ENCODE data around the gene MED27. TPM values are rescaled to one million over a fixed set of nuclear protein-coding genes. Genes with fewer than 3 reads are reported as not detected.
A peak's percentile ranks its signal among the peaks of the same experiment; 100 is the strongest.

Gene MED27
- polyA plus RNA-seq, 4 donors, result 10.8 to 17.8 (median 11.0) TPM

DNA sequence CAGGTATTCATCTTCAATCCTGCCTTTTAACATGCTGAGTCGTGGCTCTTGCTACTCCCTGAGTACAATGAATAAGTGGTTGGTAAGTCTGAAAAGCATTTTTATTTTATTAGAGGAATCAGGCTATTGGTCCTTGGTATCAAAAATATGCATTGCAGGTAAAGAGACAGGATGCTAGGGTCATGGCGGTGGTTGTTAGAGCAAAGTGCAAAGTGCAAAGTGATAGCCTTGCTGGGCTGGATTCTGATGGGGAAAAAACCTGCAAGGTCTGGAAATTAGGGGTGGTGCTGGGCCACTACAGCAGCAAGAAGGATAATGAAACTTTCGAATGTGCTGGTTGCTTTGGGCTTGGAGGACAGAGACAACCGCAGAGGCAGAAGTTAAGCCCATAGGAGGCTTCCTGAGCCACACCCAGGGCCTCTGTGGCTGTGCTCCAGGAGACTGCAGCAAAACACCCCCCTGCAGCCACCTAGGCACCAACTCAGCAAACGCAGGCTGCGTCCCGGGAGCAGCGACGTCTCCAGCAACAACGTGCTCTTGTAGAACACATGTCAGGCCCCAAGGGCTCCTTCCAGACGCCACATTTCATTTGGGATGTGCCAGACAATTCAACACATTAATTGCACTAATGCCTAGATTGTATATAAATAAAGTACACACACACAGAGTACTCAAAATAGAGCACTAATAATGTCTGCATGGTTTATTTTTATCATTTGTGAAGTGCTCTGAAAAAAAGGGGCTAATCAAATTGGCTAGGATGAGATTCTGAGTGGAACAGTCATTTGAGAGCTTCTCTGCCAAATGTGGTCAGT, 190.0 kb downstream of the MED27 start:
- H3K36me3 ChIP-seq (ENCODE audit: control insufficient read depth in 3 of 3, insufficient read depth in 2 of 3, low read depth in 1 of 3, low read length in 3 of 3), result peaks cover 0 to 13% (median 0%) of the 10 kb centered on the region in 3 donors
- no peaks in the 10 kb centered on the region for H3K9me3 ChIP-seq (ENCODE audit: control insufficient read depth in 2 of 2, insufficient read depth in 1 of 2, low read depth in 1 of 2, low read length in 1 of 2)
- peak overlapping the region in 1 of 3 donors; percentile 10 for H3K27ac ChIP-seq (ENCODE audit: low read depth in 1 of 3, low read length in 2 of 3)
- no peaks in the 10 kb centered on the region for H3K27me3 ChIP-seq (ENCODE audit: control insufficient read depth in 3 of 3, insufficient read depth in 3 of 3, low read length in 3 of 3)
- DNase-seq (peak; percentile 13 to 21), FAIRE-seq (no peak)
- 64 to 75% (median 65%) methylated on average over 11 of the region's 11 CpGs for WGBS, 3 donors
- H3K4me3 ChIP-seq (ENCODE audit: low read depth in 1 of 3, low read length in 3 of 3), result no peak overlapping the region
- peaks cover 0 to 2% (median 0%) of the 10 kb centered on the region in 3 donors for H3K4me1 ChIP-seq (ENCODE audit: control insufficient read depth in 3 of 3, insufficient read depth in 2 of 3, low read depth in 1 of 3, low read length in 2 of 3)

DNA sequence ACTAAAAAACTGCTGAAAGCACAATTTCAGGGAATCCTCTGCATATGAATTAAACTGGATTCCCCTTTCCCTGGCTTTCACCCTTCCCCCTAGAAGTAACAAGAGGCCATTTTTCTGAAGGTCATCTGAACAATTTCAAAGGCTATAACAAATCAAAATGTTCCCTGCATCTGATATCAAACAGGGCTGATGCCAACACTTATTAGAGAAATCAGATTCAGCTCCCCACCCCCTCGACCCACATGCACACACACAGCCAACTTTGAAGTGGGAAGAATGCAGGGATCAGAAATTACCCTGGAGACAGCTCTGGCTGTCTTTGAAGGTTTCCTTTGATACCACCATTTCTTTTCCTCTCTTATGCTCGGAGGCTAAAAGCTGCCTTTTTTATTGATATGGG, 190.7 kb downstream of the MED27 start:
- peaks cover 0 to 2% (median 0%) of the 10 kb centered on the region in 3 donors for H3K4me1 ChIP-seq (ENCODE audit: control insufficient read depth in 3 of 3, insufficient read depth in 2 of 3, low read depth in 1 of 3, low read length in 2 of 3)
- H3K27me3 ChIP-seq (ENCODE audit: control insufficient read depth in 3 of 3, insufficient read depth in 3 of 3, low read length in 3 of 3), result no peaks in the 10 kb centered on the region
- H3K36me3 ChIP-seq (ENCODE audit: control insufficient read depth in 3 of 3, insufficient read depth in 2 of 3, low read depth in 1 of 3, low read length in 3 of 3), result peaks cover 0 to 13% (median 0%) of the 10 kb centered on the region in 3 donors
- no peak for FAIRE-seq
- no peak overlapping the region for H3K27ac ChIP-seq (ENCODE audit: low read depth in 1 of 3, low read length in 2 of 3)
- H3K9me3 ChIP-seq (ENCODE audit: control insufficient read depth in 2 of 2, insufficient read depth in 1 of 2, low read depth in 1 of 2, low read length in 1 of 2), result no peaks in the 10 kb centered on the region
- no peak for DNase-seq
- WGBS, 3 donors, result 81 to 87% (median 85%) methylated on average over 2 of the region's 2 CpGs
- H3K4me3 ChIP-seq (ENCODE audit: low read depth in 1 of 3, low read length in 3 of 3), result no peak overlapping the region

DNA sequence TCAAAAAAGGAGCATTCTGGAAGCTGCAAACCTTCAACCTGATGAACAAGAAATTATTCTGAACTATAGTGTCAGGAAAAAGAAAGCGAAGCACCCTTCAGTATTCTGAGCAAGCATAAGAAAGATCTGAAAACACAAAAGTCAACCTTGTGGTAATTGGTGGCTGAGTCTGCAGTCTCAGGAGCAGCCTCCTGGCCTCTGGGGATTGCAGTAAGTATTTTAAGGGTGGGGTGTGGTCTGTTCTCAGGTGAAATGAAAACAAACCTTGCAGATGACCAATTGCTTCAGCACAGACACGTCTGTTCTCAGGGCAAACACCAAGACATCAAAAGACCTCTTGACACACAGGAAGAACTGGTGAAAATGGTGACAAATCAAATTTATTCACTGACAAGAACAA, 192.0 kb downstream of the MED27 start:
- Histone ChIP-seq H3K9me3 (ENCODE audit: control insufficient read depth in 2 of 2, insufficient read depth in 1 of 2, low read depth in 1 of 2, low read length in 1 of 2) (no peaks in the 10 kb centered on the region), H3K36me3 (ENCODE audit: control insufficient read depth in 3 of 3, insufficient read depth in 2 of 3, low read depth in 1 of 3, low read length in 3 of 3) (peaks cover 0 to 14% (median 0%) of the 10 kb centered on the region in 3 donors), H3K4me3 (ENCODE audit: low read depth in 1 of 3, low read length in 3 of 3) (no peak overlapping the region), H3K27me3 (ENCODE audit: control insufficient read depth in 3 of 3, insufficient read depth in 3 of 3, low read length in 3 of 3) (no peaks in the 10 kb centered on the region), H3K4me1 (ENCODE audit: control insufficient read depth in 3 of 3, insufficient read depth in 2 of 3, low read depth in 1 of 3, low read length in 2 of 3) (peaks cover 0 to 2% (median 0%) of the 10 kb centered on the region in 3 donors), H3K27ac (ENCODE audit: low read depth in 1 of 3, low read length in 2 of 3) (no peak overlapping the region)
- DNase-seq, result no peak
- no peak for FAIRE-seq
- 85 to 87% (median 86%) methylated on average over 2 of the region's 2 CpGs for WGBS, 3 donors

DNA sequence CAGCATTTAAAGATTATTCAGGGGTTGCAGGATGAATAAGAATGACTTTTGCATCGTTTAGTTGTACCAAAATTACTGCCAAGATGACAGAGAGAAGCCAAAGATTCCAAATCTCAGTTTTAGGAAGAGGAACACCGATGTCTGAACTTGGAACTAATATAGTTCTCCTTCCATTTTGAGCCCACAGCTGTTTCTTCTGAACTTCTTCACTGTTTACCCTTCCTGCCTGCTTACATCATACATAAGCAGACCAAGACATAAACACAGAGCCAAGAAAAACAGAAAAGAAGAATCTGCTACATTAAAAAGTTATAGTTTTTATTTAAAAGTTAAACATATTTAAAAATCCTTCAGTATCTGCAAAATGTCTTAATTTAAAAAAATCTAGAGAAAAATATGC, 192.8 kb downstream of the MED27 start:
- Histone ChIP-seq H3K27ac (ENCODE audit: low read depth in 1 of 3, low read length in 2 of 3) (no peak overlapping the region), H3K27me3 (ENCODE audit: control insufficient read depth in 3 of 3, insufficient read depth in 3 of 3, low read length in 3 of 3) (no peaks in the 10 kb centered on the region), H3K4me1 (ENCODE audit: control insufficient read depth in 3 of 3, insufficient read depth in 2 of 3, low read depth in 1 of 3, low read length in 2 of 3) (peaks cover 0 to 2% (median 0%) of the 10 kb centered on the region in 3 donors), H3K36me3 (ENCODE audit: control insufficient read depth in 3 of 3, insufficient read depth in 2 of 3, low read depth in 1 of 3, low read length in 3 of 3) (peaks cover 0 to 16% (median 0%) of the 10 kb centered on the region in 3 donors), H3K4me3 (ENCODE audit: low read depth in 1 of 3, low read length in 3 of 3) (no peak overlapping the region), H3K9me3 (ENCODE audit: control insufficient read depth in 2 of 2, insufficient read depth in 1 of 2, low read depth in 1 of 2, low read length in 1 of 2) (no peaks in the 10 kb centered on the region)
- FAIRE-seq (no peak), DNase-seq (no peak)
- 53 to 96% (median 85%) methylated on average over 2 of the region's 2 CpGs for WGBS, 3 donors

DNA sequence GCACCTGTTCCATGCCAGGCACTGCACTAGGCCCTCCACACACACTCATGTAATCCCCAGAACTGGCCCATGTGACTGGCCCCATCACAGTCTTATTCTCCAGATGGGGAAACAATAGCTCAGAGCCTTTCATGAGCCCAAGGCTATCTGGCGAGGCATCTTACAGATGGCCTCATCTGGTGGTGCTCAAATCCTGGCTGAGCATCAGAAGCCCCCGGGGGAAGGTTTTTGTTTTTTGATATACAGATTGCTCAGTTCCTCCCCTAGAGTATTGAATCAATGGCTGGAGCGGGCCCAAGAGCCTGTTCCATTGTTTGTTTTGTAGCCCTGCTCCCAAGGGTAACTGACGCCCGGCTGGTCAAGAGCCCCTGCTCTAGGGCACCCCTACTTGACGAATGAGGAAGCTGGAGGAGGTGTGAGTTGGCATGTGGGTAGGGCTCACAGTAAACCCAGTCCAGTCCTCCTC, 194.5 kb downstream of the MED27 start:
- DNase-seq (no peak), FAIRE-seq (no peak)
- H3K9me3 ChIP-seq (ENCODE audit: control insufficient read depth in 2 of 2, insufficient read depth in 1 of 2, low read depth in 1 of 2, low read length in 1 of 2), result no peaks in the 10 kb centered on the region

DNA sequence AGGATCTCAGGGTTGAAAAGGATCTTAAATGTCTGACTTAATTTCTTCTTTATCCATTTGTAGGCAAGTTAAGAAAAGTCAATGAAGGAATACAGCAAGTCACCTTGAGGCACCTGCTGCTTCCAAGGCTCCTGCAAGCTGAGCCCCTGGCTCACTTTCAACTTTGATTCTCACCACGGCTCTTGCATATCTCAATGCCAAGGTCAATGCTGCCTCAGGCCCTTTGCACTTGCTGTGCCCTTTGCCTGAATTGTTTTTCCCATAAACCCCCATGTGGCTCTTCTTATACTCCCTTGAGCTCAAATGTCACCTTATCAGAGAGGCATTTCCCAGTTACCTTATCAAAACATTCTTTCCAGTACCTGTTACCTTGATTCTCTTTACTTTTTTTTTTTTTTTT, 195.4 kb downstream of the MED27 start:
- no peak overlapping the region for H3K27ac ChIP-seq (ENCODE audit: low read depth in 1 of 3, low read length in 2 of 3)
- H3K4me3 ChIP-seq (ENCODE audit: low read depth in 1 of 3, low read length in 3 of 3), result no peak overlapping the region
- H3K4me1 ChIP-seq (ENCODE audit: control insufficient read depth in 3 of 3, insufficient read depth in 2 of 3, low read depth in 1 of 3, low read length in 2 of 3), result peaks cover 0 to 2% (median 0%) of the 10 kb centered on the region in 3 donors
- 48 to 75% (median 54%) methylated on average over 1 of the region's 1 CpG for WGBS, 3 donors
- H3K36me3 ChIP-seq (ENCODE audit: control insufficient read depth in 3 of 3, insufficient read depth in 2 of 3, low read depth in 1 of 3, low read length in 3 of 3), result peaks cover 0 to 14% (median 0%) of the 10 kb centered on the region in 3 donors
- no peaks in the 10 kb centered on the region for H3K9me3 ChIP-seq (ENCODE audit: control insufficient read depth in 2 of 2, insufficient read depth in 1 of 2, low read depth in 1 of 2, low read length in 1 of 2)
- DNase-seq (no peak), FAIRE-seq (no peak)
- H3K27me3 ChIP-seq (ENCODE audit: control insufficient read depth in 3 of 3, insufficient read depth in 3 of 3, low read length in 3 of 3), result no peaks in the 10 kb centered on the region

More for the DNA sequence above, 194.5 kb downstream of the MED27 start:
- Histone ChIP-seq H3K27me3 (ENCODE audit: control insufficient read depth in 3 of 3, insufficient read depth in 3 of 3, low read length in 3 of 3) (no peaks in the 10 kb centered on the region), H3K36me3 (ENCODE audit: control insufficient read depth in 3 of 3, insufficient read depth in 2 of 3, low read depth in 1 of 3, low read length in 3 of 3) (peaks cover 0 to 8% (median 0%) of the 10 kb centered on the region in 3 donors), H3K4me1 (ENCODE audit: control insufficient read depth in 3 of 3, insufficient read depth in 2 of 3, low read depth in 1 of 3, low read length in 2 of 3) (peaks cover 0 to 2% (median 0%) of the 10 kb centered on the region in 3 donors), H3K27ac (ENCODE audit: low read depth in 1 of 3, low read length in 2 of 3) (no peak overlapping the region), H3K4me3 (ENCODE audit: low read depth in 1 of 3, low read length in 3 of 3) (no peak overlapping the region)
- 82 to 96% (median 85%) methylated on average over 6 of the region's 6 CpGs for WGBS, 3 donors

DNA sequence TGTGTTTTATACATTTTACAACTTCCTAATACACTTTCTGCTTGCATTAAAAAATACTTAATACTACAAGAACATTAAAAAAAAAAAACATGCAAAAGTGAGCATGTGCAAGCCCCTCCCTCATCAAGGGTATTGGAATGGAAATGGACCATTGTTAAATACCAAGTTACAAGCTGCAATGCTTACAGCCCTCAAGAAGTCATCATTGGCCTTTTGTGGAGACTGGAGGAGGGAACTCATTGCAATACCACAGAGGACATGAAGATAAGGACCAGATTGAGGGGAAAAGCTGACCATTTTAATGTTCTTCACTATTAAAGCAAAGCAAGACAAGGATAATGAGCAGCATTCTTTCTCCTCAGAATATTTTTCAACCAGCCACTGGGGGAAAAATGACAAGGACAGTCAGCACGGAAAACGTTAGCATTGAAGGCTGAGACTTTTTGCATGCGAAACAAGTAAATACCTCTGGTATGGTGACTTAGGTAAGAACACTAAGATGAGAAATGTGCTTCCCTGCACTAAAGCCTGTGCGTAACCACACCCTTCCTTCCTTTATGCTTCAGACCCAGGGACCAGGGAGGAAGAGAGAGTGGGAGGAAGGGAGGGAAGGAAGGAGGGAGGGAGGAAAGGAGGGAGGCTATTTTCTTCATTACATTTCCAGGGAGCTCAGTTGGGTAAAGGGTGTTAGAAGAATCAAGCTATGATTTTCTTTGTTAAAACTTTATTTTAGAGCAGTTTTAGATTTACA, 198.7 kb downstream of the MED27 start:
- WGBS, 3 donors, result 84 to 92% (median 86%) methylated on average over 4 of the region's 4 CpGs
- Histone ChIP-seq H3K27ac (ENCODE audit: low read depth in 1 of 3, low read length in 2 of 3) (no peak overlapping the region), H3K4me3 (ENCODE audit: low read depth in 1 of 3, low read length in 3 of 3) (no peak overlapping the region), H3K27me3 (ENCODE audit: control insufficient read depth in 3 of 3, insufficient read depth in 3 of 3, low read length in 3 of 3) (no peaks in the 10 kb centered on the region), H3K9me3 (ENCODE audit: control insufficient read depth in 2 of 2, insufficient read depth in 1 of 2, low read depth in 1 of 2, low read length in 1 of 2) (no peaks in the 10 kb centered on the region), H3K36me3 (ENCODE audit: control insufficient read depth in 3 of 3, insufficient read depth in 2 of 3, low read depth in 1 of 3, low read length in 3 of 3) (peaks cover 0 to 14% (median 0%) of the 10 kb centered on the region in 3 donors), H3K4me1 (ENCODE audit: control insufficient read depth in 3 of 3, insufficient read depth in 2 of 3, low read depth in 1 of 3, low read length in 2 of 3) (no peaks in the 10 kb centered on the region)
- no peak for DNase-seq
- FAIRE-seq, result no peak

DNA sequence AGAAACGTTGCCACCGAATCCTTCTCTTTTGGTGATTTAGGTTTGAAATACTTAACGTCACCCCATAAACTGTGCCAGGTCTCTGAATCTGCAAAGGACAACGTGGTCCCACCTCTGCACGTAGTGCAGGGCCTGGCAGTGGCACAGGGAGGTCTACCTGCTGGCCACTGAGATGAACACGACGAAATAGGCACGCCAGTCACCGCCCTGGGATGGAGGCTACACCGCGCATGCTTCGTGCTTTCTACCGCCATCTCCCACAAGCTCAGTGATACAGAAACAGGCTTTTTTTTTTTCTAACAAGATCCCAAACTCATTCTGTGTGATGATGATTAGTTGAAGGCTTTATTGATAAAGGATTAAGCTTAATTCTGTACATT, 199.8 kb downstream of the MED27 start:
- FAIRE-seq (no peak), DNase-seq (no peak)
- Histone ChIP-seq H3K4me1 (ENCODE audit: control insufficient read depth in 3 of 3, insufficient read depth in 2 of 3, low read depth in 1 of 3, low read length in 2 of 3) (no peaks in the 10 kb centered on the region), H3K4me3 (ENCODE audit: low read depth in 1 of 3, low read length in 3 of 3) (no peak overlapping the region), H3K27me3 (ENCODE audit: control insufficient read depth in 3 of 3, insufficient read depth in 3 of 3, low read length in 3 of 3) (no peaks in the 10 kb centered on the region), H3K9me3 (ENCODE audit: control insufficient read depth in 2 of 2, insufficient read depth in 1 of 2, low read depth in 1 of 2, low read length in 1 of 2) (no peaks in the 10 kb centered on the region), H3K27ac (ENCODE audit: low read depth in 1 of 3, low read length in 2 of 3) (no peak overlapping the region), H3K36me3 (ENCODE audit: control insufficient read depth in 3 of 3, insufficient read depth in 2 of 3, low read depth in 1 of 3, low read length in 3 of 3) (peaks cover 0 to 14% (median 0%) of the 10 kb centered on the region in 3 donors)
- WGBS, 3 donors, result 96 to 99% (median 97%) methylated on average over 13 of the region's 13 CpGs

Measured in small intestine (tissue), 7 donors.